Measurements from ENCODE around the gene CREB3L1. TPM values are rescaled to one million over a fixed set of nuclear protein-coding genes. Genes with fewer than 3 reads are reported as not detected.

The CREB3L1 gene
- total RNA-seq, 1 experiment from 2014 or later: 3.3 TPM

- Mint-ChIP-seq H3K27ac (no peak overlapping the region; a peak in 1 of 7 replicates), H3K4me3 (no peak overlapping the region; a peak in 1 of 5 replicates), H3K9me3 (no peaks in the 10 kb centered on the region; a peak in 2 of 5 replicates), H3K27me3 (ENCODE audit: low read depth) (peaks cover 8% of the 10 kb centered on the region), H3K36me3 (ENCODE audit: insufficient read depth in 1 of 3, low read depth in 3 of 3) (peaks cover 0 to 4% (median 0%) of the 10 kb centered on the region in 3 experiments; a peak in 1 of 7 replicates), H3K4me1 (peaks cover 59 to 65% of the 10 kb centered on the region in 2 experiments)
- Histone ChIP-seq H2BK12ac (ENCODE audit: insufficient read length, low read depth, low read length) (no peak overlapping the region), H2BK5ac (ENCODE audit: insufficient read length, low read length) (no peak overlapping the region), H2BK20ac (ENCODE audit: low read depth, low read length, poor library complexity, severe bottlenecking) (no peak overlapping the region), H3K79me2 (ENCODE audit: insufficient read depth, low read length) (peaks cover 14% of the 10 kb centered on the region; the same call in 1 of the 2 replicates), H2AK5ac (ENCODE audit: insufficient read length, low read length) (no peak overlapping the region), H3K9me3 (ENCODE audit: control insufficient read depth, low read depth, low read length) (no peaks in the 10 kb centered on the region), H3K56ac (ENCODE audit: insufficient read length, low read depth, low read length) (no peak overlapping the region), H4K20me1 (ENCODE audit: control insufficient read depth, insufficient read depth, insufficient read length) (peaks cover 5% of the 10 kb centered on the region), H3K4me1 (ENCODE audit: insufficient read depth, low read length) (peaks cover 18% of the 10 kb centered on the region; the same call in 1 of the 2 replicates), H3K4me2 (ENCODE audit: insufficient read depth, insufficient read length, low read length) (no peak overlapping the region), H3K4ac (ENCODE audit: low read depth, low read length) (no peak overlapping the region), H3K9ac (ENCODE audit: extremely low read depth, insufficient read length, low read length) (no peak overlapping the region), H3K27me3 (ENCODE audit: insufficient read depth, low read length) (no peaks in the 10 kb centered on the region), H3K14ac (ENCODE audit: insufficient read depth, low read length) (no peak overlapping the region), H3K23ac (ENCODE audit: insufficient read length, low read depth, low read length) (no peak overlapping the region), H2BK120ac (ENCODE audit: low read depth, low read length, poor library complexity, severe bottlenecking) (no peak overlapping the region), H3K18ac (ENCODE audit: insufficient read length, low read depth, low read length) (no peak overlapping the region), H3K79me1 (ENCODE audit: insufficient read depth, low read depth, low read length, poor library complexity, severe bottlenecking) (peaks cover 12% of the 10 kb centered on the region), H4K8ac (replicated peaks; ENCODE audit: insufficient read length, low read depth, low read length) (no peak overlapping the region), H3K23me2 (ENCODE audit: insufficient read length, low read depth, low read length, poor library complexity, severe bottlenecking) (peaks cover 10% of the 10 kb centered on the region), H3K27ac (ENCODE audit: insufficient read length, low read depth, low read length) (no peak overlapping the region), H4K5ac (ENCODE audit: insufficient read length, low read depth, low read length) (no peak overlapping the region), H4K91ac (ENCODE audit: insufficient read length, low read depth, low read length) (no peak overlapping the region), H2BK15ac (ENCODE audit: low read depth, low read length) (no peak overlapping the region), H3T11ph (ENCODE audit: low read length) (no peak overlapping the region), H2AFZ (ENCODE audit: low read length) (no peak overlapping the region)
- DNase-seq: no peak
- no peak for TF ChIP-seq CTCF (conservative IDR thresholded peaks at IDR 0.05)
- WGBS (ENCODE audit: extremely low coverage, insufficient read length, low lambda C conversion rate): no CpG with 5 or more reads among the region's 3 CpGs
These were observed 73.2 kb downstream of the CREB3L1 start for GRCh38 chr11:46350695-46351094.
